Duodenal mucosa (tissue), 2 donors: ENCODE data around the gene SUSD3.

Source experiments
- H3K27ac ChIP-seq: one replicate; pipeline ENCODE4 v1.7.0; 2013; ENCODE audit warnings: low read depth, low read length
- H3K27me3 ChIP-seq, 2 donors: one replicate each; pipeline ENCODE4 v1.7.0; 2013; ENCODE audit warnings: low read length in 2 of 2, control low read depth in 1 of 2; ENCODE audit not compliant: insufficient read depth in 2 of 2, control insufficient read depth in 1 of 2
- H3K36me3 ChIP-seq, 2 donors: one replicate each; pipeline ENCODE4 v1.7.0; 2013; ENCODE audit warnings: low read length in 2 of 2, control low read depth in 1 of 2; ENCODE audit not compliant: insufficient read depth in 2 of 2, control insufficient read depth in 1 of 2
- H3K4me1 ChIP-seq, 2 donors: one replicate each; pipeline ENCODE4 v1.7.0; 2013; ENCODE audit warnings: low read length in 2 of 2, control low read depth in 1 of 2; ENCODE audit not compliant: insufficient read depth in 2 of 2, control insufficient read depth in 1 of 2
- H3K4me3 ChIP-seq, 2 donors: one replicate each; pipeline ENCODE4 v1.7.0; 2013; ENCODE audit warnings: low read length in 2 of 2, low read depth in 1 of 2
- H3K9ac ChIP-seq, 2 donors: one replicate each; pipeline ENCODE4 v1.7.0; 2013; ENCODE audit warnings: low read length in 2 of 2, low read depth in 1 of 2
- H3K9me3 ChIP-seq, 2 donors: one replicate each; pipeline ENCODE4 v1.7.0; 2013; ENCODE audit warnings: low read length in 2 of 2, control low read depth in 1 of 2; ENCODE audit not compliant: control insufficient read depth in 1 of 2

Gene SUSD3

DNA sequence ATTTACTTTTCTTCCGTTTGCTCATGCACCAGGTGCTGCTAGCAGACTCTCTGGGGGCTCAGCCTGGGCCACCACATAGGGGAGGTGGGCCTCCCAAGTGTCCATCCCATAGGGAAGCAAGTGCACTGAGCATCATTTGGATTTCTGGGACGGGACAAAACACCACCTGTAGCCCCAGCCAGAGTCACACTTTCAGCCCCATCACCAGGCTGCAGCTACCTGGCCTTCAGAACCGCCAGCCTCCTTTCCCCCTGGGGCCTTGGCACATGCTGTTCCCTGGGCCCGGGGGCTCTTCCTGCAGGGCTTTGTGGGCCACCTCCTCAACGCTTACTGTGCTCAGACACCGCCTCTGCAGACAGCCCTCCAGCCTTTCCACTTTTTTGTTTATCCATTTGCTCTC is 19.6 kb upstream of the SUSD3 start:
- H3K4me3 ChIP-seq = no peak overlapping the region
- H3K4me1 ChIP-seq = peaks cover 0 to 3% of the 10 kb centered on the region in 2 donors
- peaks cover 0 to 3% of the 10 kb centered on the region in 2 donors for H3K36me3 ChIP-seq
- no peaks in the 10 kb centered on the region for H3K27me3 ChIP-seq
- no peak overlapping the region for H3K27ac ChIP-seq
- no peak overlapping the region for H3K9ac ChIP-seq
- no peaks in the 10 kb centered on the region for H3K9me3 ChIP-seq

- no peak overlapping the region for H3K4me3 ChIP-seq
- no peak overlapping the region for H3K27ac ChIP-seq
- H3K4me1 ChIP-seq = peaks cover 0 to 3% of the 10 kb centered on the region in 2 donors
- peaks cover 0 to 3% of the 10 kb centered on the region in 2 donors for H3K36me3 ChIP-seq
- no peaks in the 10 kb centered on the region for H3K27me3 ChIP-seq
- H3K9me3 ChIP-seq = no peaks in the 10 kb centered on the region
- H3K9ac ChIP-seq = no peak overlapping the region
These were observed 19.0 kb upstream of the SUSD3 start for GRCh38 chr9:93039456-93039855.

DNA sequence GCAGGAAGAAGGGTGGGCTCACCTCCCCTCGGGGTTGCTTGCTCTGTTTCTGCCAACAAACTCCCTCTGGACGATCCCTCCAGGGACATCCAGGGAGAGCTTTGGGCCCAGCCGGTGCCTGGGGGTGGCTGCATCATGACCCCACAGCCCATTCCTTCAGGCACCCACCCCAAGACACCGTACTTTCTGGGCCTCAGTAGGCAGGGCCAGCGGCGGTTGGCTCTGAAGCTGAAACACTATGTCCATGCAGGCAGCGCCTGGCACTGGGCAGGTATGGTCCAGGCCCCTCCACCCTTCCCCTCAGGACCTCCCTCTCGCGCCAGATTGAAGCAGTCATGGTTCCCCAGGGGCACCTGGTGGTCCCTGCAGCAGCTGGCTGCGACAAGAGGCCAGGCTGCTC is 18.5 kb upstream of the SUSD3 start:
- no peaks in the 10 kb centered on the region for H3K27me3 ChIP-seq
- no peak overlapping the region for H3K4me3 ChIP-seq
- H3K4me1 ChIP-seq = peaks cover 0 to 3% of the 10 kb centered on the region in 2 donors
- H3K9me3 ChIP-seq = no peaks in the 10 kb centered on the region
- H3K36me3 ChIP-seq = peaks cover 0 to 3% of the 10 kb centered on the region in 2 donors
- no peak overlapping the region for H3K9ac ChIP-seq
- no peak overlapping the region for H3K27ac ChIP-seq

- H3K4me1 ChIP-seq = peaks cover 0 to 3% of the 10 kb centered on the region in 2 donors
- peaks cover 0 to 3% of the 10 kb centered on the region in 2 donors for H3K36me3 ChIP-seq
- no peak overlapping the region for H3K9ac ChIP-seq
- H3K27me3 ChIP-seq = no peaks in the 10 kb centered on the region
- no peak overlapping the region for H3K27ac ChIP-seq
- no peaks in the 10 kb centered on the region for H3K9me3 ChIP-seq
- no peak overlapping the region for H3K4me3 ChIP-seq
These were observed 18.1 kb upstream of the SUSD3 start for GRCh38 chr9:93040409-93040808.

DNA sequence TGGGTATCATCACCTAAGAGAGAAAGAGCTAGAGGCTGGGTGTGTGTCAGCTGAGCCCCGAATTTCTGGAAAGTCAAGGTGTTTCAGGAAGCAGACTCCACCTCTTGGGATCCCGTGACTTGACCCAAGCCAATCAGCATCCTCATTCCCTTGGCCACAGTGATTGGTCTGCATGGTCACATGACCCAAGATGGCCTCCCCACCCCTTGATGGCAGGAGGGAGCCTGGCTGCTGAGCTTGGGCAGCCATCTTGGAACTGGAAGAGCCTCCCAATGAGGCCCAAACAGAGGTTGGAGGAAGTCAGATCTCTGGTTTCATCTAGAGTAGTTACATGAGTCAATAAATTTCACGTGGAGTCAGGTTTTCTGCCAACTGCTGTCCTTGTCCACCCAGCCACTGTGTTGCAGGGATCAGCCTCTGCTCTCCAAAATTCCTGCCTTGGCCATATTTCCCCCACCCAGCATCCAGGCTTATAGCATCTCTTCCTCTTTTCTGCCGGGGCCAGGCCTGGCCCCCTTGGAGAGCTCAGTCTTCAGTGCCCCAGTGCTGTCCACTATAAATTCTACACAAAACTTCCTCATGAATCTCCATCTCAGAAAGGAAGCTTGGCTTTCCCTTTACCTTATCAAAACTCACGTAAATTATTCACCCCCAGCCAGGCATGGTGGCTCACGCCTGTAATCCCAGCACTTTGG is 17.2 kb upstream of the SUSD3 start:
- Histone ChIP-seq H3K9me3 (no peaks in the 10 kb centered on the region), H3K4me3 (no peak overlapping the region), H3K27ac (no peak overlapping the region), H3K27me3 (no peaks in the 10 kb centered on the region), H3K4me1 (peaks cover 0 to 3% of the 10 kb centered on the region in 2 donors), H3K9ac (no peak overlapping the region), H3K36me3 (no peaks in the 10 kb centered on the region)

GRCh38 chr9:93043122-93043521 is 15.4 kb upstream of the SUSD3 start:
- no peak overlapping the region for H3K9ac ChIP-seq
- no peak overlapping the region for H3K27ac ChIP-seq
- H3K4me3 ChIP-seq = no peak overlapping the region
- no peaks in the 10 kb centered on the region for H3K9me3 ChIP-seq
- H3K36me3 ChIP-seq = no peaks in the 10 kb centered on the region
- no peaks in the 10 kb centered on the region for H3K27me3 ChIP-seq
- peaks cover 0 to 2% of the 10 kb centered on the region in 2 donors for H3K4me1 ChIP-seq

- H3K9me3 ChIP-seq = no peaks in the 10 kb centered on the region
- peaks cover 0 to 3% of the 10 kb centered on the region in 2 donors for H3K4me1 ChIP-seq
- no peaks in the 10 kb centered on the region for H3K27me3 ChIP-seq
- H3K36me3 ChIP-seq = no peaks in the 10 kb centered on the region
- no peak overlapping the region for H3K4me3 ChIP-seq
- H3K9ac ChIP-seq = no peak overlapping the region
- no peak overlapping the region for H3K27ac ChIP-seq
These were observed 13.0 kb upstream of the SUSD3 start for GRCh38 chr9:93045521-93045920.

GRCh38 chr9:93048566-93049448 is 9.7 kb upstream of the SUSD3 start:
- Histone ChIP-seq H3K27ac (no peak overlapping the region), H3K4me1 (peaks cover 0 to 5% of the 10 kb centered on the region in 2 donors)

DNA sequence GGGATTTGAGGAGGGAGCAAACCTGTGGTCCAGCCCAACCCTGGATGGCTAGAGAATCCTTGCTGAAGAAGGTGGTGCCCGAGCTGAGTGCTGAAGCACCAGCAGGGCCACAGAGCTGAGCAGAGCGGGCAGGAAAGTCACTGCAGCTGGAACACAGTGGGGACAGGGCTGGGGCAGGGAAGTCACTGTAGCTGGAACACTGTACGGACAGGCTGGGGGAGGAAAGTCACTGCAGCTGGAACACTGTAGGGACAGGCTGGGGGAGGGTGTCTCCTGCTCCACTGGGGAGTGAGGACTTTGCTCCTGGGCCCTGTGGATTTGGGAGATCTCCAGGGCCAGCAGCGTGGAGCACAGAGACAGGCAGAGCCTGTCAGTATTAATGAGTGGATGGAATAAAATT is 9.0 kb upstream of the SUSD3 start:
- no peak overlapping the region for H3K9ac ChIP-seq
- no peaks in the 10 kb centered on the region for H3K9me3 ChIP-seq
- no peaks in the 10 kb centered on the region for H3K36me3 ChIP-seq
- H3K27me3 ChIP-seq = no peaks in the 10 kb centered on the region
- H3K4me1 ChIP-seq = peaks cover 0 to 5% of the 10 kb centered on the region in 2 donors
- no peak overlapping the region for H3K4me3 ChIP-seq
- H3K27ac ChIP-seq = no peak overlapping the region

More at GRCh38 chr9:93048566-93049448, 9.7 kb upstream of the SUSD3 start:
- Histone ChIP-seq H3K9ac (no peak overlapping the region), H3K9me3 (no peaks in the 10 kb centered on the region), H3K36me3 (no peaks in the 10 kb centered on the region), H3K4me3 (no peak overlapping the region), H3K27me3 (no peaks in the 10 kb centered on the region)

DNA sequence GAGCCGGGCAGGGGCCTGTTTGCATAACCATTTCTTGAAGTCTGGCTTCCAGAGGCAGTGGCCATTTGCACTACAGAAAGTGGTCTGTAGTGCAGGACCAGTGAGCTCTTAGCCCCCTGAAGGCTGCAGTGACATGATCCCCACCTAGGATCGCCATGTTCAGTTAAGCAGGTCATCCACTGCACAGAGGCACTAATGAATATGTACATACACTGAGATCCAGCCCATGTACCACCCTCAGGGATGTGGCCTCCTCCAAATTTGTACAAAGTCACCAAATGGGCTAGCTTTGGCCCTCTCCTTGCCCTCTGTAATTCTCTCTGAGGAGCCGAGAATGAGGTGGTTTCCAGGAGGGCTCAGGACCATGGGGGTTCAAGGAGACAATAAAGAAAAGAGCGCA is 8.3 kb upstream of the SUSD3 start:
- H3K9ac ChIP-seq = no peak overlapping the region
- no peak overlapping the region for H3K27ac ChIP-seq
- peaks cover 0 to 5% of the 10 kb centered on the region in 2 donors for H3K4me1 ChIP-seq
- no peaks in the 10 kb centered on the region for H3K36me3 ChIP-seq
- H3K9me3 ChIP-seq = no peaks in the 10 kb centered on the region
- no peak overlapping the region for H3K4me3 ChIP-seq
- H3K27me3 ChIP-seq = no peaks in the 10 kb centered on the region
